Measurements from ENCODE around the gene PACS2. TPM values are rescaled to one million over a fixed set of nuclear protein-coding genes. Genes with fewer than 3 reads are reported as not detected.

The PACS2 gene
- total RNA-seq, 1 experiment from 2014 or later: 100 TPM

DNA sequence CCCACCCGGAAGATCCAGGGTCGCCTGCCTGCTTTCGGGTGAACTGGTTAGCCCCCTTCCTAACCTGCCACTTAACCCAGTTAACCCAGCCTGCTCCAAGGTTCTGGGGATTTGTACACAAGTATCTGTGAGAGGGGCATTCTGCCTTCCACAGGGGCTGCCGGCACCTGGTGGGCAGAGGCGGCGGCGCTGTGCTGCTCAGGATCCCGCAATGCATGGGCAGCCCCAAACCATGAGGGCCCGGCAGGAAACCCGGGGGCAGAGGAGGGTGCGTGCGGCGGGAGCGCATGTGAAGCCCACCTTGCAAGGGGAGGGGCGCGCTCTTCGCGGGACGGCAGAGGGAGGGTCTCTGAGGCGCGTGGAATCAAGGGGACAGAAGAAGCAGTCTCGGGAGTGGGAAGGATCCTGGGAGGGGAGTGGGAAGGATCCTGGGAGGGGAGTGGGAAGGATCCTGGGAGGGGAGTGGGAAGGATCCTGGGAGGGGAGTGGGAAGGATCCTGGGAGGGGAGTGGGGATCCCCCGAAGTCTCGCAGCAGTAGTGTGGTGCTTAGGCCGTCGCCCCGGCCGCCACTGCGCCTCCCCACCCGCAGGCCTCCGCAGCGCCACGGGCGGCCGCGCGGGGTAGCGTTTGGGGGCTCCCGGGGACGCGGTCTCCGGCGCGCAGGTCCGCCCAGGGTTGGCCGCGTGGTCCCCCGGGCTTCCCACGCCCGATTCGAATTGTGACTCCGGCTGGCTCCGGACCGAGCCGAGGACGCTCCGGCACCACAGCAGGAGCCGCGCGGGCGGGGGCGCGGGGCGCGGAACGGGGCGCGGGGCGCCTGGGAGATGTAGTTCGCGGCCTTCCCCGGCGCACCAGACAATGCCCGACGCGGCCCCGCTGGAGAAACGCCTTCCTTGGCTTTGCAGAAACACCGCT, 100.2 kb downstream of the PACS2 start (continued):
- no peak for TF ChIP-seq EMX1 (CRISPR knock-in tag; IDR thresholded peaks at IDR 0.05)
- TF ChIP-seq, protein P1, sequence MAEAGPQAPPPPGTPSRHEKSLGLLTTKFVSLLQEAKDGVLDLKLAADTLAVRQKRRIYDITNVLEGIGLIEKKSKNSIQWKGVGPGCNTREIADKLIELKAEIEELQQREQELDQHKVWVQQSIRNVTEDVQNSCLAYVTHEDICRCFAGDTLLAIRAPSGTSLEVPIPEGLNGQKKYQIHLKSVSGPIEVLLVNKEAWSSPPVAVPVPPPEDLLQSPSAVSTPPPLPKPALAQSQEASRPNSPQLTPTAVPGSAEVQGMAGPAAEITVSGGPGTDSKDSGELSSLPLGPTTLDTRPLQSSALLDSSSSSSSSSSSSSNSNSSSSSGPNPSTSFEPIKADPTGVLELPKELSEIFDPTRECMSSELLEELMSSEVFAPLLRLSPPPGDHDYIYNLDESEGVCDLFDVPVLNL (CRISPR knock-in tag; IDR thresholded peaks at IDR 0.05; ENCODE audit: borderline replicate concordance, low read depth): no peak
- peak; percentile 61; the same call in 1 of the 2 replicates for TF ChIP-seq E2F5 (CRISPR knock-in tag; IDR thresholded peaks at IDR 0.05)
- TF ChIP-seq ZBTB21 (CRISPR knock-in tag; IDR thresholded peaks at IDR 0.05; ENCODE audit: borderline replicate concordance): no peak
- TF ChIP-seq ZNF263 (CRISPR knock-in tag; IDR thresholded peaks at IDR 0.05; ENCODE audit: low read depth): 0 out of 2 replicates have a peak, but pooled peaks have one; percentile 9
- no peak for TF ChIP-seq PRRX2 (CRISPR knock-in tag; IDR thresholded peaks at IDR 0.05)
- TF ChIP-seq AR (CRISPR knock-in tag; IDR thresholded peaks at IDR 0.05): no peak
- no peak for TF ChIP-seq E2F1 (CRISPR knock-in tag; IDR thresholded peaks at IDR 0.05)
- TF ChIP-seq PREB (CRISPR knock-in tag; IDR thresholded peaks at IDR 0.05; ENCODE audit: borderline replicate concordance): no peak
- TF ChIP-seq GTF2I (CRISPR knock-in tag; conservative IDR thresholded peaks at IDR 0.05): no peak
- TF ChIP-seq, protein P2, sequence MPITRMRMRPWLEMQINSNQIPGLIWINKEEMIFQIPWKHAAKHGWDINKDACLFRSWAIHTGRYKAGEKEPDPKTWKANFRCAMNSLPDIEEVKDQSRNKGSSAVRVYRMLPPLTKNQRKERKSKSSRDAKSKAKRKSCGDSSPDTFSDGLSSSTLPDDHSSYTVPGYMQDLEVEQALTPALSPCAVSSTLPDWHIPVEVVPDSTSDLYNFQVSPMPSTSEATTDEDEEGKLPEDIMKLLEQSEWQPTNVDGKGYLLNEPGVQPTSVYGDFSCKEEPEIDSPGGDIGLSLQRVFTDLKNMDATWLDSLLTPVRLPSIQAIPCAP (CRISPR knock-in tag; IDR thresholded peaks at IDR 0.05): no peak
- TF ChIP-seq GABPB1 (CRISPR knock-in tag; IDR thresholded peaks at IDR 0.05): no peak
- no peak for TF ChIP-seq KAT7 (CRISPR knock-in tag; IDR thresholded peaks at IDR 0.05; ENCODE audit: borderline replicate concordance)
- no peak for TF ChIP-seq FOXJ3 (CRISPR knock-in tag; IDR thresholded peaks at IDR 0.05; ENCODE audit: borderline replicate concordance)
- peak; percentile 81 for TF ChIP-seq HMGXB4 (CRISPR knock-in tag; IDR thresholded peaks at IDR 0.05)
- TF ChIP-seq CREB1 (CRISPR knock-in tag; IDR thresholded peaks at IDR 0.05): no peak
- TF ChIP-seq, protein P3, sequence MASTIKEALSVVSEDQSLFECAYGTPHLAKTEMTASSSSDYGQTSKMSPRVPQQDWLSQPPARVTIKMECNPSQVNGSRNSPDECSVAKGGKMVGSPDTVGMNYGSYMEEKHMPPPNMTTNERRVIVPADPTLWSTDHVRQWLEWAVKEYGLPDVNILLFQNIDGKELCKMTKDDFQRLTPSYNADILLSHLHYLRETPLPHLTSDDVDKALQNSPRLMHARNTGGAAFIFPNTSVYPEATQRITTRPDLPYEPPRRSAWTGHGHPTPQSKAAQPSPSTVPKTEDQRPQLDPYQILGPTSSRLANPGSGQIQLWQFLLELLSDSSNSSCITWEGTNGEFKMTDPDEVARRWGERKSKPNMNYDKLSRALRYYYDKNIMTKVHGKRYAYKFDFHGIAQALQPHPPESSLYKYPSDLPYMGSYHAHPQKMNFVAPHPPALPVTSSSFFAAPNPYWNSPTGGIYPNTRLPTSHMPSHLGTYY (CRISPR knock-in tag; IDR thresholded peaks at IDR 0.05): no peak
- peak; percentile 62; the same call in 1 of the 2 replicates for TF ChIP-seq SP1 (CRISPR knock-in tag; conservative IDR thresholded peaks at IDR 0.05)
- no peak for TF ChIP-seq ZNF121 (CRISPR knock-in tag; IDR thresholded peaks at IDR 0.05)
- TF ChIP-seq, protein P4, sequence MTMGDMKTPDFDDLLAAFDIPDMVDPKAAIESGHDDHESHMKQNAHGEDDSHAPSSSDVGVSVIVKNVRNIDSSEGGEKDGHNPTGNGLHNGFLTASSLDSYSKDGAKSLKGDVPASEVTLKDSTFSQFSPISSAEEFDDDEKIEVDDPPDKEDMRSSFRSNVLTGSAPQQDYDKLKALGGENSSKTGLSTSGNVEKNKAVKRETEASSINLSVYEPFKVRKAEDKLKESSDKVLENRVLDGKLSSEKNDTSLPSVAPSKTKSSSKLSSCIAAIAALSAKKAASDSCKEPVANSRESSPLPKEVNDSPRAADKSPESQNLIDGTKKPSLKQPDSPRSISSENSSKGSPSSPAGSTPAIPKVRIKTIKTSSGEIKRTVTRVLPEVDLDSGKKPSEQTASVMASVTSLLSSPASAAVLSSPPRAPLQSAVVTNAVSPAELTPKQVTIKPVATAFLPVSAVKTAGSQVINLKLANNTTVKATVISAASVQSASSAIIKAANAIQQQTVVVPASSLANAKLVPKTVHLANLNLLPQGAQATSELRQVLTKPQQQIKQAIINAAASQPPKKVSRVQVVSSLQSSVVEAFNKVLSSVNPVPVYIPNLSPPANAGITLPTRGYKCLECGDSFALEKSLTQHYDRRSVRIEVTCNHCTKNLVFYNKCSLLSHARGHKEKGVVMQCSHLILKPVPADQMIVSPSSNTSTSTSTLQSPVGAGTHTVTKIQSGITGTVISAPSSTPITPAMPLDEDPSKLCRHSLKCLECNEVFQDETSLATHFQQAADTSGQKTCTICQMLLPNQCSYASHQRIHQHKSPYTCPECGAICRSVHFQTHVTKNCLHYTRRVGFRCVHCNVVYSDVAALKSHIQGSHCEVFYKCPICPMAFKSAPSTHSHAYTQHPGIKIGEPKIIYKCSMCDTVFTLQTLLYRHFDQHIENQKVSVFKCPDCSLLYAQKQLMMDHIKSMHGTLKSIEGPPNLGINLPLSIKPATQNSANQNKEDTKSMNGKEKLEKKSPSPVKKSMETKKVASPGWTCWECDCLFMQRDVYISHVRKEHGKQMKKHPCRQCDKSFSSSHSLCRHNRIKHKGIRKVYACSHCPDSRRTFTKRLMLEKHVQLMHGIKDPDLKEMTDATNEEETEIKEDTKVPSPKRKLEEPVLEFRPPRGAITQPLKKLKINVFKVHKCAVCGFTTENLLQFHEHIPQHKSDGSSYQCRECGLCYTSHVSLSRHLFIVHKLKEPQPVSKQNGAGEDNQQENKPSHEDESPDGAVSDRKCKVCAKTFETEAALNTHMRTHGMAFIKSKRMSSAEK (CRISPR knock-in tag; IDR thresholded peaks at IDR 0.05; ENCODE audit: borderline replicate concordance): no peak
